Measurements from ENCODE around the gene DDX60. TPM values are rescaled to one million over a fixed set of nuclear protein-coding genes. Genes with fewer than 3 reads are reported as not detected.

The DDX60 gene
- total and polyA plus RNA-seq, 7 experiments from 2014 or later = 15.8 to 121 (median 29.0) TPM

GRCh38 chr4:168279556-168279955, 39.0 kb downstream of the DDX60 start:
- no peaks in the 10 kb centered on the region for H3K9me3 Mint-ChIP-seq
- CTCF ChIA-PET = no interaction called here
- no peak overlapping the region for H3K27ac ChIP-seq (ENCODE audit: low read depth, low read length)

GRCh38 chr4:168275836-168276235, 42.7 kb downstream of the DDX60 start:
- Mint-ChIP-seq H3K4me1 (peaks cover 4 to 31% (median 10%) of the 10 kb centered on the region in 7 donors), H3K36me3 (peaks cover 37 to 90% (median 68%) of the 10 kb centered on the region in 5 donors), H3K4me3 (no peak overlapping the region), H3K27ac (no peak overlapping the region), H3K9me3 (no peaks in the 10 kb centered on the region), H3K27me3 (no peaks in the 10 kb centered on the region)
- no peak for DNase-seq
- Histone ChIP-seq H3K27me3 (ENCODE audit: control insufficient read depth in 2 of 2, insufficient read depth in 2 of 2, low read length in 2 of 2) (no peaks in the 10 kb centered on the region), H3K4me3 (ENCODE audit: low read length) (no peak overlapping the region), H3K27ac (ENCODE audit: low read depth, low read length) (no peak overlapping the region), H3K36me3 (ENCODE audit: control insufficient read depth in 2 of 3, insufficient read depth in 3 of 3, low read length in 3 of 3) (peaks cover 15 to 68% (median 19%) of the 10 kb centered on the region in 3 experiments), H3K4me1 (ENCODE audit: control insufficient read depth in 2 of 2, insufficient read depth in 2 of 2, low read length in 2 of 2) (no peaks in the 10 kb centered on the region), H3K9me3 (ENCODE audit: control insufficient read depth in 2 of 3, low read length in 3 of 3) (no peaks in the 10 kb centered on the region)
- no peak for ATAC-seq
- POLR2A ChIA-PET = interaction anchor here (0.6 kb wide), 1 partner anchor 9 kb away, joined by 6 read pairs; no protein-coding TSS in a partner anchor
- CTCF ChIA-PET = no interaction called here
- intact Hi-C loops (cut with micrococcal nuclease) = loop anchor here in 1 of 2 donors (10.0 kb wide), 1 partner anchor 119 kb away; no protein-coding TSS in a partner anchor

More at GRCh38 chr4:168279556-168279955, 39.0 kb downstream of the DDX60 start:
- H3K4me1 ChIP-seq (ENCODE audit: control insufficient read depth in 2 of 2, insufficient read depth in 2 of 2, low read length in 2 of 2) = no peaks in the 10 kb centered on the region
- peaks cover 30 to 80% (median 68%) of the 10 kb centered on the region in 5 donors for H3K36me3 Mint-ChIP-seq
- no peak overlapping the region for H3K4me3 Mint-ChIP-seq
- POLR2A ChIA-PET = no interaction called here
- H3K9me3 ChIP-seq (ENCODE audit: control insufficient read depth in 2 of 3, low read length in 3 of 3) = no peaks in the 10 kb centered on the region
- H3K27me3 Mint-ChIP-seq = no peaks in the 10 kb centered on the region
- no peak overlapping the region for H3K4me3 ChIP-seq (ENCODE audit: low read length)
- intact Hi-C loops (cut with micrococcal nuclease) = loop anchor here in 1 of 2 donors (10.0 kb wide), 1 partner anchor 115 kb away; no protein-coding TSS in a partner anchor
- no peak overlapping the region for H3K27ac Mint-ChIP-seq
- DNase-seq (no peak), ATAC-seq (no peak)
- no peaks in the 10 kb centered on the region for H3K27me3 ChIP-seq (ENCODE audit: control insufficient read depth in 2 of 2, insufficient read depth in 2 of 2, low read length in 2 of 2)
- peaks cover 0 to 16% (median 0%) of the 10 kb centered on the region in 7 donors for H3K4me1 Mint-ChIP-seq
- peaks cover 0 to 55% (median 18%) of the 10 kb centered on the region in 3 experiments for H3K36me3 ChIP-seq (ENCODE audit: control insufficient read depth in 2 of 3, insufficient read depth in 3 of 3, low read length in 3 of 3)

- POLR2A ChIA-PET = no interaction called here
- no peak for DNase-seq
- H3K36me3 ChIP-seq (ENCODE audit: control insufficient read depth in 2 of 3, insufficient read depth in 3 of 3, low read length in 3 of 3) = peaks cover 15 to 59% (median 19%) of the 10 kb centered on the region in 3 experiments
- H3K9me3 ChIP-seq (ENCODE audit: control insufficient read depth in 2 of 3, low read length in 3 of 3) = no peaks in the 10 kb centered on the region
- no peaks in the 10 kb centered on the region for H3K9me3 Mint-ChIP-seq
- H3K27me3 Mint-ChIP-seq = no peaks in the 10 kb centered on the region
- H3K4me3 Mint-ChIP-seq = no peak overlapping the region
- H3K36me3 Mint-ChIP-seq = peaks cover 32 to 88% (median 68%) of the 10 kb centered on the region in 5 donors
- no peak overlapping the region for H3K4me3 ChIP-seq (ENCODE audit: low read length)
- no peak for ATAC-seq
- CTCF ChIA-PET = no interaction called here
- H3K27ac ChIP-seq (ENCODE audit: low read depth, low read length) = no peak overlapping the region
- H3K4me1 ChIP-seq (ENCODE audit: control insufficient read depth in 2 of 2, insufficient read depth in 2 of 2, low read length in 2 of 2) = no peaks in the 10 kb centered on the region
- H3K27me3 ChIP-seq (ENCODE audit: control insufficient read depth in 2 of 2, insufficient read depth in 2 of 2, low read length in 2 of 2) = no peaks in the 10 kb centered on the region
- no peak overlapping the region for H3K27ac Mint-ChIP-seq
- intact Hi-C loops (cut with micrococcal nuclease) = loop anchor here in 1 of 2 donors (10.0 kb wide), 1 partner anchor 120 kb away; no protein-coding TSS in a partner anchor
- peaks cover 4 to 27% (median 10%) of the 10 kb centered on the region in 7 donors for H3K4me1 Mint-ChIP-seq
Observed at GRCh38 chr4:168274871-168275270, 43.7 kb downstream of the DDX60 start.

GRCh38 chr4:168273838-168274237, 44.7 kb downstream of the DDX60 start:
- Mint-ChIP-seq H3K9me3 (no peaks in the 10 kb centered on the region), H3K27ac (no peak overlapping the region), H3K4me3 (no peak overlapping the region), H3K4me1 (peaks cover 4 to 22% (median 10%) of the 10 kb centered on the region in 7 donors), H3K27me3 (no peaks in the 10 kb centered on the region), H3K36me3 (peaks cover 27 to 88% (median 67%) of the 10 kb centered on the region in 5 donors)
- DNase-seq (no peak), ATAC-seq (no peak)
- no peak overlapping the region for H3K27ac ChIP-seq (ENCODE audit: low read depth, low read length)
- POLR2A ChIA-PET = interaction anchor here (0.9 kb wide), 1 partner anchor 11 kb away, joined by 3 read pairs; no protein-coding TSS in a partner anchor
- H3K9me3 ChIP-seq (ENCODE audit: control insufficient read depth in 2 of 3, low read length in 3 of 3) = no peaks in the 10 kb centered on the region
- peaks cover 12 to 61% (median 19%) of the 10 kb centered on the region in 3 experiments for H3K36me3 ChIP-seq (ENCODE audit: control insufficient read depth in 2 of 3, insufficient read depth in 3 of 3, low read length in 3 of 3)
- H3K27me3 ChIP-seq (ENCODE audit: control insufficient read depth in 2 of 2, insufficient read depth in 2 of 2, low read length in 2 of 2) = no peaks in the 10 kb centered on the region
- no peak overlapping the region for H3K4me3 ChIP-seq (ENCODE audit: low read length)
- intact Hi-C loops (cut with micrococcal nuclease) = loop anchor here in 1 of 2 donors (10.0 kb wide), 1 partner anchor 121 kb away; no protein-coding TSS in a partner anchor
- no peaks in the 10 kb centered on the region for H3K4me1 ChIP-seq (ENCODE audit: control insufficient read depth in 2 of 2, insufficient read depth in 2 of 2, low read length in 2 of 2)
- CTCF ChIA-PET = no interaction called here

DNA sequence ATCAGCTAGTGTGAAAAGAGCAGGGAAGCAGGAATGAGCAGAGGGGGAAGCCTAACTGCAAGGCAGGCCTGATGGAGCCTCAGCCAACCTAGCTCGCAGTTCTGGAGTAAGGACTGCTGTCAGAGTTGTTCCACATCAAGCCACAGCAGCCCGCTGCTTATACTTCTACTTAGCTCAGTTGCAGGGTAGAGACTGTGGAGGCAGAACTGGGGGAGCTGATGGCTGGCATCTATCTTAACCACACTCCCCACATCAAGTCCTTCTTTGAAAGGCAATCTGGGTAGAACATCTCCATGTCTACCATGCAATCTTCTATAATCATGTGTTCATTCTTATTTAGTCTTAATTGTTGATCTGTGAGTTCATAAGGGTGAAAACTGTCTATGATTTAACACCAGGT, 46.1 kb downstream of the DDX60 start:
- ATAC-seq = peak; percentile 46
- POLR2A ChIA-PET = no interaction called here
- peaks cover 12 to 71% (median 19%) of the 10 kb centered on the region in 3 experiments for H3K36me3 ChIP-seq (ENCODE audit: control insufficient read depth in 2 of 3, insufficient read depth in 3 of 3, low read length in 3 of 3)

DNA sequence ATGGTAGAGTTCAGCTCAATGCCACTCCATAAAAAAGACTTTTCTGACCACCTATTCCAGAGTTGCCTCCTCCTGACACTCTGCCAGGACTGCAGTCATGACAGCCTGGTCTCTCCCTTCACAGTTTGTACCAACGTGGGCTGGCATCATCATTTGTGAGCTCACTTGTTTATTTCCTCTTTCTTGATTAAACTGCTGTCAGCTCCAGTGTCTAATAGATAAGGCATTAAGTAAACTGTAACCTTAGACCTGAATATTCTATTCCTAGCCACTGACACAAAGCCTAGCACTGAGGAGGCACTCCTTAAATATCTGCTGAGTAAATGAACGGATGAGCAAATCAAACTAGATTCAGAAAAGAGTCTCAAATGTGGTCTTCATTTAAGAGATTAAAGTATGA, 48.7 kb downstream of the DDX60 start:
- no peak for ATAC-seq
- H3K4me3 ChIP-seq (ENCODE audit: low read length) = no peak overlapping the region
- H3K27me3 Mint-ChIP-seq = no peaks in the 10 kb centered on the region
- H3K9me3 ChIP-seq (ENCODE audit: control insufficient read depth in 2 of 3, low read length in 3 of 3) = no peaks in the 10 kb centered on the region
- ChIA-PET POLR2A (no interaction called here), CTCF (interaction anchor here (0.6 kb wide), 1 partner anchor 345 kb away, joined by 5 read pairs; no protein-coding TSS in a partner anchor)
- no peaks in the 10 kb centered on the region for H3K27me3 ChIP-seq (ENCODE audit: control insufficient read depth in 2 of 2, insufficient read depth in 2 of 2, low read length in 2 of 2)
- H3K4me3 Mint-ChIP-seq = no peak overlapping the region
- no peak for DNase-seq
- no peaks in the 10 kb centered on the region for H3K4me1 ChIP-seq (ENCODE audit: control insufficient read depth in 2 of 2, insufficient read depth in 2 of 2, low read length in 2 of 2)
- peaks cover 19 to 86% (median 70%) of the 10 kb centered on the region in 5 donors for H3K36me3 Mint-ChIP-seq
- no peak overlapping the region for H3K27ac Mint-ChIP-seq
- intact Hi-C loops (cut with micrococcal nuclease) = loop anchor here in 1 of 2 donors (10.0 kb wide), 1 partner anchor 125 kb away; no protein-coding TSS in a partner anchor
- H3K9me3 Mint-ChIP-seq = no peaks in the 10 kb centered on the region
- H3K27ac ChIP-seq (ENCODE audit: low read depth, low read length) = no peak overlapping the region
- H3K36me3 ChIP-seq (ENCODE audit: control insufficient read depth in 2 of 3, insufficient read depth in 3 of 3, low read length in 3 of 3) = peaks cover 14 to 65% (median 31%) of the 10 kb centered on the region in 3 experiments
- H3K4me1 Mint-ChIP-seq = peaks cover 0 to 18% (median 10%) of the 10 kb centered on the region in 7 donors

More for the DNA sequence above, 46.1 kb downstream of the DDX60 start:
- H3K4me1 ChIP-seq (ENCODE audit: control insufficient read depth in 2 of 2, insufficient read depth in 2 of 2, low read length in 2 of 2) = no peaks in the 10 kb centered on the region
- H3K4me3 ChIP-seq (ENCODE audit: low read length) = no peak overlapping the region
- peak in 6 of 9 donors; percentile 11 to 34 (median 20) for DNase-seq
- peaks cover 3 to 22% (median 10%) of the 10 kb centered on the region in 7 donors for H3K4me1 Mint-ChIP-seq
- peaks cover 22 to 89% (median 67%) of the 10 kb centered on the region in 5 donors for H3K36me3 Mint-ChIP-seq
- no peak overlapping the region for H3K4me3 Mint-ChIP-seq
- no peaks in the 10 kb centered on the region for H3K27me3 Mint-ChIP-seq
- intact Hi-C loops (cut with micrococcal nuclease) = loop anchor here in 1 of 2 donors (10.0 kb wide), 1 partner anchor 122 kb away; no protein-coding TSS in a partner anchor
- H3K27ac ChIP-seq (ENCODE audit: low read depth, low read length) = no peak overlapping the region
- no peaks in the 10 kb centered on the region for H3K27me3 ChIP-seq (ENCODE audit: control insufficient read depth in 2 of 2, insufficient read depth in 2 of 2, low read length in 2 of 2)
- CTCF ChIA-PET = no interaction called here
- no peaks in the 10 kb centered on the region for H3K9me3 Mint-ChIP-seq
- H3K9me3 ChIP-seq (ENCODE audit: control insufficient read depth in 2 of 3, low read length in 3 of 3) = no peaks in the 10 kb centered on the region
- H3K27ac Mint-ChIP-seq = peak overlapping the region in 1 of 9 donors; percentile 5
